GM18499 (cell line): ENCODE data around the gene CCL27.

Source experiments
- ATAC-seq: cut with Tn5 transposase; IDR thresholded peaks from one replicate; pipeline ENCODE4 v1.9.1; 2021; ENCODE audit warnings: moderate number of reproducible peaks; ENCODE audit not compliant: insufficient read depth, unreplicated experiment

CCL27 gene, protein sequence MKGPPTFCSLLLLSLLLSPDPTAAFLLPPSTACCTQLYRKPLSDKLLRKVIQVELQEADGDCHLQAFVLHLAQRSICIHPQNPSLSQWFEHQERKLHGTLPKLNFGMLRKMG

DNA sequence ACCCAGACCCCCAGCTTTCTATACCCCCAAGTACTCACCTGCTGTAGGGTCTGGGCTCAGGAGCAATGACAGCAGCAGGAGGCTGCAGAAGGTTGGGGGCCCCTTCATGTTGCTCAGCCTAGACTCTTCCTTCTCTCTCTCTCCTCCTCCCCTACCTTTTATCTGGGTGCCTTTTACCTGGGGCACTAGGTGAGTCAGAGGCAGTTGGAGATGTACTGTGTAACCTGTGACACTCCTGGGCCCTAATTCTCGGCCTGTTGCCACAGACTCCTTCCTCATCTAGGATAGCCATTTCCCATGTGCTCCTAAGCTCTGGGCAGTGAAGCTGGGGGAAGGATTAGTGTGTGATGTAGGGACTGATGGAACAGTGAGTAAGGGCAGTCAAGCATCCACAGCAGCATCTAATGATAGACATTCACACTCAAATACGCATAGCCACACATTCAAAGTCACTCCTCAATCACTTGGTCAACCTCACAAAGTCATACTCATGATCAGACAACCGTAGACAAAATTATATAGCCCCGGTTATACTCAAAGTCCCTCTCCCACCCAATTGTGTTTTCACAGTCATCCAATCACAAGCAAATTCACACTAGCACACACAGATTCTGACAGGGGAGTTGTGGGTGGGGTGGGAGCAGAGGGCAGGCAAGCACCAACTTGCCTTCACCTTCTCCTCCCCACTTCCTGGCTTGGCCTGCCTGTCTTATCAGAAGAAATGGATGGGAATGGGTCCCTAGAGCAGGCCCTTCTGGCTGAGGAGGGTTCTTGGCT is at the start of gene CCL27:
TSS of gene CCL27 (minus strand) at position 132 of the 777 bp plus-strand sequence. CDS start at position 108, 24 bp downstream.
- no peak for ATAC-seq

GRCh38 chr9:34712140-34712539 is 49.7 kb upstream of the CCL27 start:
- no peak for ATAC-seq

- ATAC-seq, result no peak
Measured at GRCh38 chr9:34710023-34710422, 47.6 kb upstream of the CCL27 start, which contains the start of gene CCL21. Gene CCL21 (minus strand): TSS chr9:34710136. CDS start chr9:34710066, 70 bp downstream.

DNA sequence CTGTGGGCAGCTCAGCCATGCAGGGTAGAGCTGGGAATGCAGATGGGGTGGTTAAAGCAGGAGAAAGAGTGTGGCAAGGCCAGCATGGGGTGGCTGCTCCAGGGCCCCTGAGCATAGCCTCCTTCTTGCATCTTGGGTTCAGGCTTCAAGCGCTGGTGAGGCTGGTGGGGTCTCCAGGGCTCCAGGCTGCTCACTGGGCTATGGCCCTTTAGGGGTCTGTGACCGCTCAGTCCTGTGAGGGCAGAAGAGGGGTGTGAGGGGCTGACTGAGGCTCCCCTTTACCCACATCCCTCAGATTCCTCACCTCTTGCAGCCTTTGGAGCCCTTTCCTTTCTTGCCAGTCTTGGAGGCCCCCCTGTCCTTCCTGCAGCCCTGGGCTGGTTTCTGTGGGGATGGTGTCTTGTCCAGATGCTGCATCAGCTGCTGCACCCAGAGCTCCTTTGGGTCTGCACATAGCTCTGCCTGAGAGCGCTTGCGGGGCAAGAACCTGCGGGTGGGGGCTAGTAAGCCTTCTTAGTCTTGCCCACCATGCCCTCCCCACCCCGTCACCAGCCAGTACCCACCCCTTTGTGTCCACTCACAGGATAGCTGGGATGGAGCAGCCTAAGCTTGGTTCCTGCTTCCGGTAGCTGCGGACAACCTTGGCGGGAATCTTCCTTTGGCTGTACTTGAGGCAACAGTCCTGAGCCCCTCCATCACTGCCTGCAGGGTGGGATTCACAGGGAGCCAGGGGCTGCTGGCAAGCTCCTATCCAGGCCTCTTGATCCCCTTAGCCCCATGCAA is 46.9 kb upstream of the CCL27 start:
- ATAC-seq, result no peak

GRCh38 chr9:34707130-34707529 is 44.7 kb upstream of the CCL27 start:
- no peak for ATAC-seq

GRCh38 chr9:34701769-34702736 is 39.6 kb upstream of the CCL27 start:
- ATAC-seq, result no peak

- ATAC-seq, result no peak
Measured at GRCh38 chr9:34701023-34701768, 38.7 kb upstream of the CCL27 start.

- no peak for ATAC-seq
Measured at GRCh38 chr9:34694811-34695210, 32.4 kb upstream of the CCL27 start.

GRCh38 chr9:34693560-34693959 is 31.1 kb upstream of the CCL27 start:
- ATAC-seq, result no peak

GRCh38 chr9:34691936-34692315 is 29.5 kb upstream of the CCL27 start:
- no peak for ATAC-seq

DNA sequence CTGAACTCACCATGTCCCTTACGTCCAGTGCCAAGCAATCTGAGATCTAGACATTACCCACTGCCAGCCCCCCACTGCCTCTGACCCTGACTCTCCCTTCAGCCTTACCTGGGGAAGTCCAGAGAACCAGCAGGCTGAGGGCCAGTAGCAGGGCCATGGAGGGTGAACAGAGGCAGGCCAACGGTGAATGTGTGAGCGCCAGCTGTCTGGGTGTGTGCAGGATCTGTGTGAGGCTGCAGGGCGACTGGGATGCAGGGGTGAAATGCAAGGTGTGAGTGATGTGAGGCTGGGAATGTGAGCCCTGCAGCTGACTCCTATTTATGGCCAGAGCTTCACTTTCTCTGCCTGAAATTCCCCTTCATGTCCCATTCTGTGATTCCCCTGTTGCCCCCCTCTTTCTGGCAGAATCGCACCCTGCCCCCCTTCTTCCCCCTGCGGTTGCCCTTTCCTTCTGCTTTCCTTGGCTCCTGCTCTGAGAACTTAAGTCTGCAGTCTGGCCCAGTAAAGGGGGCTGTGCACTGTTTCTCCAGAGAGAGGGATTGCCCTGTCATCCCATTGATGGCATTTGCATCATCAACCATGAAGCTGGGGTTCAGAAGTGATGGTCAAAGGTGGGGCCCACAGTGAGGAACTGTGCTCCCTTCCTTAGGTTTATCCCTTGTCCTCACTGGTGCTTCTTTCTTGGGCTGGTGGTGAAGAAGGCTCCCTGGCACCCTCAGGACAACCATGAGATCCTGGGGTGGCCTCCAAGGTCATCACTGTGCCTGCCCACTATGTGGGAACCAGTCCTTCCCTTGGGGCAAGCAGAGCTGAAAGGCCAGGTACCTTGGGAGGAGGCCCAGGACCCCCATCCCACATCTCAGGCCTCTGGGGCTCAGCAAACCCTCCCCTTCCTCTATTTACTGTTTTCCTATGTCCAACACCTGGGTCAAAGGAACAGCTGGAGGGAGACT is 28.8 kb upstream of the CCL27 start, which contains the start of gene CCL19:
TSS of gene CCL19 (minus strand) at position 294 of the 953 bp plus-strand sequence. CDS start at position 157, 137 bp downstream.
- ATAC-seq, result no peak

GRCh38 chr9:34689512-34689911 is 27.1 kb upstream of the CCL27 start:
- no peak for ATAC-seq

GRCh38 chr9:34689116-34689470 is 26.6 kb upstream of the CCL27 start:
- no peak for ATAC-seq

GRCh38 chr9:34688329-34689115 is 26.1 kb upstream of the CCL27 start:
- ATAC-seq, result no peak

DNA sequence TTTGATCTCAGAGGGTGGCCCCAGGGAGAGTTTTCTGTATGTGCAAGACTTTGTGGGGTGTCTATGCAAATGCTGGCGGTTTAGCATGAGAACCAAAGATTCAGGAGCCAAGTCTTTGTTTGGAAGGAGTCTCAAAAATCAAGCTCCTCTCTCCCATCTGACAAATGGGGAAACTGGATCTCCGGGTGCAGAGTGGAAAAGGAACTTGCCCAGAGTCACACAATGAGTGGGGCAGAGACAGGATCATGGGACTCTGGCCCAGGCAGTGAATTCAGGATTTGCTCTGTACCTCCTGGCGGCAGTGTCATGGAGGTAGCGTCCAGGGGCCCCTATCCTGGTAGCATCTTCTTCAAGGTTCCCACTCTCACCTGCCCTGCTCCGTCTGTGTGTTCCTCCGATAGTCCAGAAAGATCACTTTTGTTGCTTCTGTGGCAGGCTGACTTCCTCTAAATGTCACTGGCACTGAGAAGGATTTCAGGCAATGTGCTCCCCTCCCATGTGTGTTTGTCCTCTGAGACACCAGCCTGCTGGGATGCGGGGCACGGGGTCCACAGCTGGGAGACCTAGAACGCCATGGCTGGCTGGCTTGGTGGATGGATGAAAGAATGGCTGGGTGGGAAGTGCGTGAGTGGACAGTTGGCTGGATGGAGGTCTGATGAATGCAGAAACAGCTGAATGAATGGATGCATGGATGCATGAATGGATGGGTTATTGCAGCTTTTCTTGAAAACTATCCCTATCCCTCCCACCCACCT is 25.0 kb upstream of the CCL27 start:
- no peak for ATAC-seq

DNA sequence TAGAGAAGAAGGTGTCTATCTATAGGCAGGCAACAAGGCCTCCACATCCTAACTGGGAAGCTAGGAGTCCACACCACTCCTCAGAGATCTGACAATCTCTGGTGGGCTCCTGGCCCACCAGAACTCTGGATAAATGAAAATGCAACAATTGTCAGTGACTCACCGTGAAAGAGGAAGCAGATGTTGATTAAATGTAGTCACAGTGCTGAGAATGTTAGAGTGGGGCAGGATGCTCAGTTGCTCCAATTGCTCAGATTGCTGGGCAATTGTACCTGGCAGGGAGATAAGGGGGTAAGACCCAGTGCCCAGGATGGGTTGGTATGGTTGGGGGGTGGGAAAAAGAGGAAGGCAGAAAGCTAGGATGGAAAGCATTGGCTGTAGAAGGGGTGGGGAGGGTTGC is 24.3 kb upstream of the CCL27 start:
- no peak for ATAC-seq

- ATAC-seq, result no peak
Measured at GRCh38 chr9:34686231-34686630, 23.8 kb upstream of the CCL27 start.
